Stimulated activated naive B cell treated with anti-CD40 and anti-IgM and Interleukin-4, amounts not matched to agents 10 μg/mL and 1 μg/mL and 100 μg/mL, for 72 hours (primary cell): ENCODE data around the gene PTPRT.
A peak's percentile ranks its signal among the peaks of the same experiment; 100 is the strongest.

Source experiments
- ATAC-seq, 2 donors: fragments of 150-1000 bp; cut with Tn5 transposase; replicated peaks; 2 replicates each; pipeline ENCODE4 v1.10.0; 2021; ENCODE audit warnings: moderate library complexity in 1 of 2
- DNase-seq: peaks from one replicate; pipeline ENCODE4 v3.0.0; 2021
- H3K27ac Mint-ChIP-seq: one replicate; pipeline ENCODE4 v1.8.0; 2022; ENCODE audit warnings: mild to moderate bottlenecking, mixed read lengths
- H3K27me3 Mint-ChIP-seq, 2 donors: one replicate each; pipeline ENCODE4 v1.8.0; 2022; ENCODE audit warnings: mixed read lengths in 2 of 2
- H3K36me3 Mint-ChIP-seq, 2 donors: one replicate each; pipeline ENCODE4 v1.8.0; 2022; ENCODE audit warnings: mixed read lengths in 2 of 2, mild to moderate bottlenecking in 1 of 2
- H3K4me1 Mint-ChIP-seq, 2 donors: one replicate each; pipeline ENCODE4 v1.8.0; 2022; ENCODE audit warnings: mixed read lengths in 2 of 2, mild to moderate bottlenecking in 1 of 2
- H3K4me3 Mint-ChIP-seq, 2 donors: one replicate each; pipeline ENCODE4 v1.8.0; 2022; ENCODE audit warnings: mild to moderate bottlenecking in 2 of 2, mixed read lengths in 2 of 2, moderate library complexity in 1 of 2
- H3K9me3 Mint-ChIP-seq, 2 donors: one replicate each; pipeline ENCODE4 v1.8.0; 2022; ENCODE audit warnings: mixed read lengths in 2 of 2, mild to moderate bottlenecking in 1 of 2

Gene PTPRT

GRCh38 chr20:42435230-42435629 lies 754.5 kb downstream of the PTPRT start:
- Mint-ChIP-seq H3K27ac (no peak overlapping the region), H3K4me1 (peaks cover 2 to 5% of the 10 kb centered on the region in 2 donors), H3K36me3 (no peaks in the 10 kb centered on the region), H3K4me3 (no peak overlapping the region), H3K9me3 (peaks cover 1 to 3% of the 10 kb centered on the region in 2 donors), H3K27me3 (no peaks in the 10 kb centered on the region)
- ATAC-seq, result peak; percentile 87 to 98
- DNase-seq, result no peak

- ATAC-seq (no peak), DNase-seq (no peak)
- no peaks in the 10 kb centered on the region for H3K27me3 Mint-ChIP-seq
- H3K4me1 Mint-ChIP-seq, result peaks cover 2 to 5% of the 10 kb centered on the region in 2 donors
- no peak overlapping the region for H3K4me3 Mint-ChIP-seq
- H3K36me3 Mint-ChIP-seq, result no peaks in the 10 kb centered on the region
- peaks cover 2 to 3% of the 10 kb centered on the region in 2 donors for H3K9me3 Mint-ChIP-seq
- no peak overlapping the region for H3K27ac Mint-ChIP-seq
Measured at GRCh38 chr20:42432496-42433334, 757.0 kb downstream of the PTPRT start.

- Mint-ChIP-seq H3K9me3 (peaks cover 2 to 9% of the 10 kb centered on the region in 2 donors), H3K4me3 (no peak overlapping the region), H3K36me3 (no peaks in the 10 kb centered on the region), H3K4me1 (peaks cover 2 to 5% of the 10 kb centered on the region in 2 donors), H3K27me3 (no peaks in the 10 kb centered on the region), H3K27ac (no peak overlapping the region)
- ATAC-seq (no peak), DNase-seq (no peak)
Measured at GRCh38 chr20:42430598-42430997, 759.1 kb downstream of the PTPRT start.

GRCh38 chr20:42429761-42430458 lies 759.8 kb downstream of the PTPRT start:
- H3K4me1 Mint-ChIP-seq, result no peaks in the 10 kb centered on the region
- no peak for ATAC-seq
- no peak overlapping the region for H3K4me3 Mint-ChIP-seq
- no peak overlapping the region for H3K27ac Mint-ChIP-seq
- H3K36me3 Mint-ChIP-seq, result no peaks in the 10 kb centered on the region
- no peak for DNase-seq
- no peaks in the 10 kb centered on the region for H3K27me3 Mint-ChIP-seq
- H3K9me3 Mint-ChIP-seq, result peaks cover 2 to 11% of the 10 kb centered on the region in 2 donors

GRCh38 chr20:42419814-42420532 lies 769.7 kb downstream of the PTPRT start:
- H3K4me1 Mint-ChIP-seq, result no peaks in the 10 kb centered on the region
- no peak for ATAC-seq

GRCh38 chr20:42406826-42407225 lies 782.9 kb downstream of the PTPRT start:
- peaks cover 0 to under 1% of the 10 kb centered on the region in 2 donors for H3K9me3 Mint-ChIP-seq
- H3K27me3 Mint-ChIP-seq, result no peaks in the 10 kb centered on the region
- ATAC-seq, result no peak
- H3K4me1 Mint-ChIP-seq, result no peaks in the 10 kb centered on the region
- H3K36me3 Mint-ChIP-seq, result no peaks in the 10 kb centered on the region
- no peak overlapping the region for H3K4me3 Mint-ChIP-seq
- no peak for DNase-seq
- no peak overlapping the region for H3K27ac Mint-ChIP-seq

More at GRCh38 chr20:42419814-42420532, 769.7 kb downstream of the PTPRT start:
- Mint-ChIP-seq H3K9me3 (peaks cover 4 to 9% of the 10 kb centered on the region in 2 donors), H3K36me3 (no peaks in the 10 kb centered on the region), H3K27ac (no peak overlapping the region), H3K27me3 (no peaks in the 10 kb centered on the region), H3K4me3 (no peak overlapping the region)
- no peak for DNase-seq

- DNase-seq, result no peak
- no peaks in the 10 kb centered on the region for H3K4me1 Mint-ChIP-seq
- no peak overlapping the region for H3K4me3 Mint-ChIP-seq
- H3K27me3 Mint-ChIP-seq, result no peaks in the 10 kb centered on the region
- no peak overlapping the region for H3K27ac Mint-ChIP-seq
- no peaks in the 10 kb centered on the region for H3K36me3 Mint-ChIP-seq
- peaks cover 0 to 4% of the 10 kb centered on the region in 2 donors for H3K9me3 Mint-ChIP-seq
- no peak for ATAC-seq
Measured at GRCh38 chr20:42402455-42402854, 787.3 kb downstream of the PTPRT start.

- no peak overlapping the region for H3K4me3 Mint-ChIP-seq
- no peak for DNase-seq
- H3K9me3 Mint-ChIP-seq, result peaks cover 0 to 4% of the 10 kb centered on the region in 2 donors
- H3K4me1 Mint-ChIP-seq, result no peaks in the 10 kb centered on the region
- no peak for ATAC-seq
- H3K27me3 Mint-ChIP-seq, result no peaks in the 10 kb centered on the region
- H3K27ac Mint-ChIP-seq, result no peak overlapping the region
- no peaks in the 10 kb centered on the region for H3K36me3 Mint-ChIP-seq
Measured at GRCh38 chr20:42401613-42402012, 788.1 kb downstream of the PTPRT start.

GRCh38 chr20:42399802-42400201 lies 789.9 kb downstream of the PTPRT start:
- Mint-ChIP-seq H3K27me3 (no peaks in the 10 kb centered on the region), H3K27ac (no peak overlapping the region), H3K9me3 (peaks cover 0 to 4% of the 10 kb centered on the region in 2 donors), H3K4me3 (no peak overlapping the region), H3K36me3 (no peaks in the 10 kb centered on the region), H3K4me1 (no peaks in the 10 kb centered on the region)
- DNase-seq (no peak), ATAC-seq (no peak)

- no peak overlapping the region for H3K4me3 Mint-ChIP-seq
Measured at GRCh38 chr20:42392442-42392841, 797.3 kb downstream of the PTPRT start.

GRCh38 chr20:42391807-42392206 lies 797.9 kb downstream of the PTPRT start:
- H3K9me3 Mint-ChIP-seq, result peaks cover 0 to 6% of the 10 kb centered on the region in 2 donors
- H3K27me3 Mint-ChIP-seq, result no peaks in the 10 kb centered on the region
- no peak overlapping the region for H3K27ac Mint-ChIP-seq
- ATAC-seq, result no peak
- no peaks in the 10 kb centered on the region for H3K4me1 Mint-ChIP-seq
- DNase-seq, result no peak
- peaks cover 0 to 1% of the 10 kb centered on the region in 2 donors for H3K36me3 Mint-ChIP-seq
- no peak overlapping the region for H3K4me3 Mint-ChIP-seq

More at GRCh38 chr20:42392442-42392841, 797.3 kb downstream of the PTPRT start:
- DNase-seq (no peak), ATAC-seq (no peak)
- Mint-ChIP-seq H3K27ac (no peak overlapping the region), H3K36me3 (peaks cover 0 to 1% of the 10 kb centered on the region in 2 donors), H3K9me3 (peaks cover 0 to 6% of the 10 kb centered on the region in 2 donors), H3K27me3 (no peaks in the 10 kb centered on the region), H3K4me1 (no peaks in the 10 kb centered on the region)

GRCh38 chr20:42380287-42380686 lies 809.4 kb downstream of the PTPRT start:
- Mint-ChIP-seq H3K4me1 (no peaks in the 10 kb centered on the region), H3K27me3 (no peaks in the 10 kb centered on the region), H3K4me3 (no peak overlapping the region), H3K9me3 (peaks cover 3 to 6% of the 10 kb centered on the region in 2 donors), H3K36me3 (no peaks in the 10 kb centered on the region), H3K27ac (no peak overlapping the region)
- no peak for ATAC-seq
- DNase-seq, result no peak

- Mint-ChIP-seq H3K36me3 (no peaks in the 10 kb centered on the region), H3K4me1 (no peaks in the 10 kb centered on the region), H3K27ac (no peak overlapping the region), H3K9me3 (peaks cover 3 to 5% of the 10 kb centered on the region in 2 donors), H3K27me3 (no peaks in the 10 kb centered on the region), H3K4me3 (no peak overlapping the region)
- DNase-seq, result no peak
- no peak for ATAC-seq
Measured at GRCh38 chr20:42379385-42379784, 810.3 kb downstream of the PTPRT start.

- H3K36me3 Mint-ChIP-seq, result no peaks in the 10 kb centered on the region
- H3K4me3 Mint-ChIP-seq, result no peak overlapping the region
- ATAC-seq (no peak), DNase-seq (no peak)
- H3K27me3 Mint-ChIP-seq, result no peaks in the 10 kb centered on the region
- peaks cover 3 to 5% of the 10 kb centered on the region in 2 donors for H3K9me3 Mint-ChIP-seq
- no peak overlapping the region for H3K27ac Mint-ChIP-seq
- H3K4me1 Mint-ChIP-seq, result no peaks in the 10 kb centered on the region
Measured at GRCh38 chr20:42378826-42379225, 810.9 kb downstream of the PTPRT start.
